Ovary (tissue), 3 donors: ENCODE measurements around the gene FCRL5.

Source experiments
- EP300 ChIP-seq: sonication (generic); formaldehyde crosslinking; IDR thresholded peaks from one replicate; pipeline ENCODE4 v1.6.1; 2017; ENCODE audit warnings: antibody characterized with exemption
- TF ChIP-seq, protein P1 (sequence below), 3 donors: fragments of 450-650 bp in 2 of 3; fragments of 200-600 bp in 1 of 3; IDR thresholded peaks; one replicate each; pipeline versions ENCODE4 v1.5.1 to v1.8.0; 2016 to 2022; ENCODE audit warnings: antibody characterized with exemption in 3 of 3, mild to moderate bottlenecking in 1 of 3
- donor health status: DM: no; HTN: no; CAD: no.

GRCh38 chr1:157497284-157497683 lies 55.0 kb downstream of the FCRL5 start:
- TF ChIP-seq, protein P1, sequence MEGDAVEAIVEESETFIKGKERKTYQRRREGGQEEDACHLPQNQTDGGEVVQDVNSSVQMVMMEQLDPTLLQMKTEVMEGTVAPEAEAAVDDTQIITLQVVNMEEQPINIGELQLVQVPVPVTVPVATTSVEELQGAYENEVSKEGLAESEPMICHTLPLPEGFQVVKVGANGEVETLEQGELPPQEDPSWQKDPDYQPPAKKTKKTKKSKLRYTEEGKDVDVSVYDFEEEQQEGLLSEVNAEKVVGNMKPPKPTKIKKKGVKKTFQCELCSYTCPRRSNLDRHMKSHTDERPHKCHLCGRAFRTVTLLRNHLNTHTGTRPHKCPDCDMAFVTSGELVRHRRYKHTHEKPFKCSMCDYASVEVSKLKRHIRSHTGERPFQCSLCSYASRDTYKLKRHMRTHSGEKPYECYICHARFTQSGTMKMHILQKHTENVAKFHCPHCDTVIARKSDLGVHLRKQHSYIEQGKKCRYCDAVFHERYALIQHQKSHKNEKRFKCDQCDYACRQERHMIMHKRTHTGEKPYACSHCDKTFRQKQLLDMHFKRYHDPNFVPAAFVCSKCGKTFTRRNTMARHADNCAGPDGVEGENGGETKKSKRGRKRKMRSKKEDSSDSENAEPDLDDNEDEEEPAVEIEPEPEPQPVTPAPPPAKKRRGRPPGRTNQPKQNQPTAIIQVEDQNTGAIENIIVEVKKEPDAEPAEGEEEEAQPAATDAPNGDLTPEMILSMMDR (IDR thresholded peaks at IDR 0.05), result no peak
- no peak for TF ChIP-seq EP300
